Stimulated activated CD8-positive, alpha-beta memory T cell treated with anti-CD3 and anti-CD28 coated beads, Interleukin-12 subunit alpha, Interleukin-12 subunit beta, amount 100 ng/mL, for 4 hours (primary cell): ENCODE measurements around the gene HAAO.

Experiments used
- DNase-seq: peaks from one replicate; pipeline ENCODE4 v3.0.0-alpha.2; 2020; ENCODE audit warnings: low read depth

The HAAO gene

GRCh38 chr2:42767899-42768705 is 24.3 kb downstream of the HAAO start:
- no peak for DNase-seq

GRCh38 chr2:42767080-42767898 is 25.1 kb downstream of the HAAO start:
- DNase-seq: no peak

DNA sequence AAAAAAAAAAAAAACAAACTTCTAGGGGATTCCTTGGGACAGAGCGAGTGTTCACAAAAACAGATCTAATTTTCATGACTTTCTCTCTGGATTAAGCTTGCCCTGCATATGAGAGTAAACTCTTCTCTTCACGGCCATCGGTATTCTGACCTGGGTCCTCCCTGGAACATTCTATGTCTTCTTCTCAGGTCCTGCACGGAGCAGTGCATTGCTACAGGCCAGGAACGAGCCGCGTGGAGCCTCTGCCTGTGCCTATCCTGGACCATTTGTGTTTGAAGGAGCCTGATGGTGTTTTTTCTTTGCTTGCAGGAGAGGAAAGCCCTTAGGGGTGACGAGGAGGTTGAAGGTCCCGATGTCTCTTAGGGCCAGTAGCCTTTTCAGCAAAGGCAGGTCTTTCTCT is 26.7 kb downstream of the HAAO start:
- no peak for DNase-seq

GRCh38 chr2:42764901-42765300 is 27.5 kb downstream of the HAAO start:
- no peak for DNase-seq

- no peak for DNase-seq
These were observed 28.3 kb downstream of the HAAO start, which contains the start of gene OXER1 for GRCh38 chr2:42764096-42764495. Gene OXER1 (minus strand): TSS chr2:42764135. CDS start chr2:42764062, 73 bp downstream.

- no peak for DNase-seq
These were observed 29.3 kb downstream of the HAAO start for GRCh38 chr2:42762823-42763804.

DNA sequence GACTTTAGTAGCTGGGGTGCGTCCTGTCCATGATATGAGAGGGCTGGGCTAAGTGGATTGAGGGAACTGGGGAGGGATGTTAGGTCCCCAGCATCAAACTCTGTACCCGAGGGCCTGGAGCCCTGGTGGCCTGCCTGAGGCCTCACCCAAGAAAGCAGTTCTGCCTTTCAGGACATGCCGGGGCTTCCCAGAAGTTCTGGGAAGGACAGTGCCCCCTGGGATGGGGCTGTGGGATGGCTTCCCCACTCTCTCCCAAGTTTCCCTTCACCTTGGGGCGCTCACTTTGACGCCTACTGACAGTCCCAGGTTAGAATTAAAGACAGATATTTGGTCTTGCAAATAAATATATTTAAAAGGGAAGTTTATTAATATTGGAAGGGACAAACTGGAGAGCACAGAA is 30.2 kb downstream of the HAAO start:
- DNase-seq: no peak

- no peak for DNase-seq
These were observed 30.8 kb downstream of the HAAO start for GRCh38 chr2:42761554-42761953.

DNA sequence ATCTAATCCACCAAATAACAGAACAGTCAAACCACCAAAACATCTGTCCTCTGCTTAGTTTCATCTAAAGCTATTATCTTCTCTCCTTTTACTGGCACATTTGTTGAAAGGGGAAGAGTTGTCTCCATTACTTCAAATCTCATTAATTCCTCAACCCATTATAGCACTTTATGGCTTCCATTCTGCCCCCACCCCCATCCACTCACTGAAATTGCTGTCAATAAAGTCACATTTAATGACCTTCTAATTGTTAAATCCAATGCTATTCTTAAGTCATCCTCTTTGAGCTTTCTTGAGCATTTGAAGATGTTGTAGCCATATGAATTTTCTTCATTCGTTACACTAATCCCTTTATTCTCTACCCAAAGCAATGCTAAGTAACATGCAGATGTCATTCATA is 33.6 kb downstream of the HAAO start:
- no peak for DNase-seq

DNA sequence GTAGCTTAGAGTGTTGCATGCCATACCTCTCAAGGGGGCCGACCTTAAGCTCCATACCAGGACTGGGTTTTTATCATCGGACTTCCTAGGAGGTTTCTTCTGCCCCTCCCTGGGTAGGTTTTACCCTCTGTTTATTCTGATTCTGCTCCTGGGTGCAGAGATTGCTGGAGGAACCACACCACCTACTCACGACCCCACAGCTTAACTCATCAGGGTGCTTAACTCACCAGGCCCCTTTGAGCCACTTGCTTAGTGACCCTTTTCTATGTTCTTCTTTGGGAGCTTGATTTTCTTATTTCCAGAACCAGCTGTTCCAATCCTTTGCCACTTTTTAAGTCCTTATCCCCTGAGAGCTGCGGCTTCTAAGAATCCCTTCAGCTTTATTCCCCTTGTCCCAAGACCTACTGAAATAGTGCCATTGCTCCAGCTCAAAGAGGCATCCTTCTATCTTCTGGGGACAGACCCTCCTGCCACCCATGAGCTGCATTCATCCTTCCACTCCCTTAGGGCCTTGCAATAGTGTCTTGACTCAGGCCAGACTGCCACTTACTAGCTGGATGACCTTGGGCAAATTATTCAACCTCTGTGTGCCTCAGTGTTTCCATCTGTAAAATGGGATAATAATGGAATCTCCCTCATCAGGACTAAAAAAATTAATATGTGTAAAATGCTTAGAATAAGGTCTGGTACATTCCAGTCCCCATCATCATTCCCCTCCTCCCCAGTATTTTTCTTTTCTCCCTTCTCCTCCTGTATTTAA is 34.2 kb downstream of the HAAO start:
- DNase-seq: no peak

GRCh38 chr2:42756966-42757513 is 35.3 kb downstream of the HAAO start:
- no peak for DNase-seq

DNA sequence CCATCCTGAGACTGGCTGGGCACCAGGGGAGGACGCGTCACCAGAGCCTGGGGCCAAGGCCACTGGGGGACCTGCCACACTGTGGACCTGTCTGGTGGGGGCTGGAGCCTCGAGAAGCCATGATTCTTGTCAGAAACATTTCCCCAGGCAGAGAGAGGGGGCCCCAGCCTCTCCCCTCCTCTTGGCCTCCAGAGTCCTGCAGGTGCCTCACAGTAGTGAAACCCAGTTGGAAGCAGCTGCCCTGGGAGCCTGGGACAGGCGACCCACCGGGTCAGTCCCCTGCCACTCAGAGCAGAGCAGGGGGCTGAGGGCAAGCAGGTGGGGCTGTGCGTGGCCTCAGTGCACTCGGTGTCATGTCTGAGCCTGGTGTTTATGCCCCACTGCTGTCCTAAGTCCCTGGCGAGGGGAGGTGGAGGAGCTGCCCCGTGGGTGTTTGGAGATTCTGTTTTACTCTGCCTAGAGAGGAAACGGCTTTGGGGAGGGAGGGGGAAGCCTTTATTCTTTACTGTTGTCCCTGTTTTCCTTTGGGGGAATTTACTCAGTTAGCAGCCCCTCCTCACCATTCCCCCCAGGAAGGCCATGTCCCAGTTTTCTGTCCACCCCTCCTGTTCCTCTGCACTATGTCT is 36.1 kb downstream of the HAAO start:
- no peak for DNase-seq

DNA sequence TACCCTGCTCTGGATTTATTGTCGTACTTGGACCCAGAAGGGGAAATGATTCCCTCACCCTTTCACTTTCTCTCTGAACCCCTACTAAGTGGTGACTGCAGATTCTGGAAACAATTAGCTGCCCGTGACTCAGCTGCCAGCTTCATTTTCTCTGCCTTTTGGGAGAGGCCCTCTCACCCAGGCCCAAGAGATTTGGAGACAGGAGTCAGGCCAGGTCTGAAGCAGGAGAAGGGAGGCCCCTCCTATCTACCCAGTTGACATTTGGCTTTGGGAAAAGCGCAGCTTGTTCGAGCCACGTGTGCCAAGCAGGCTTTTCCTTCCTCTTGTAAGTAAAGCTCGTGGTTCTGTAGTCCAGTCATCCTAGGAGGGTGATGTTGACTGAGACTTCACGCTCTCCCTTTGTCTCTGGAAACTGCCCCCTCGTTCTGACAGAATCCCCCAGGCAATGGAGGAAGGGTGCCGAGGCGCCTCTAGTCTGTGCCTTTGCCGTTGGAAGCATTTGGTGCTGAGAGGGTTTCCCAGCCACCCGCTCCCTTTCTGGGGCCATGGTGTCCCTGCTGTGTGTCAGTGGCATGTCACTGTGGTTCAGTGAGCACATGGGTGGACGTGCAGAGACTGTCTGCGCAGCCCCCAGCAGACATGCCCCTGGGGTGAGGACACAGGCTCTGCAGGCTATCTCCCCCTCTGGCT is 37.0 kb downstream of the HAAO start:
- DNase-seq: no peak

DNA sequence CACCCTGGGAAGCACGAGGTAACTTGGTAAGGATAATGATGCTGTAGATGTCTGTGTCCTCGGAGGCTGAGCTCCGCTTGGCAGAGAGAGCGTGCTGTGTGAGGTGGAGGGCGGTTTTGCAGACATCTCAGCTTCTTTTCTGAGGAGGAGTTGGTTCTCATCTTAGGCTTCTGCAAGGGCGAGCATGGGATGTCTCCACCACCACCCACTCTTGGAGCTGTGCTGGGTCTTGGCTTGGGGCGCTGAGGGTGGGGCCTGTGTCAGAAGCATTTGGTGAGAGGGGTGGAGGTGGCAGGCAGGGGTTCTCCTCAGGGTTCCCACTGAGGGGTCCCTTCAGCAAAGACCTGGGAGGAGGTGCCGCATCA is 37.6 kb downstream of the HAAO start:
- DNase-seq: no peak

DNA sequence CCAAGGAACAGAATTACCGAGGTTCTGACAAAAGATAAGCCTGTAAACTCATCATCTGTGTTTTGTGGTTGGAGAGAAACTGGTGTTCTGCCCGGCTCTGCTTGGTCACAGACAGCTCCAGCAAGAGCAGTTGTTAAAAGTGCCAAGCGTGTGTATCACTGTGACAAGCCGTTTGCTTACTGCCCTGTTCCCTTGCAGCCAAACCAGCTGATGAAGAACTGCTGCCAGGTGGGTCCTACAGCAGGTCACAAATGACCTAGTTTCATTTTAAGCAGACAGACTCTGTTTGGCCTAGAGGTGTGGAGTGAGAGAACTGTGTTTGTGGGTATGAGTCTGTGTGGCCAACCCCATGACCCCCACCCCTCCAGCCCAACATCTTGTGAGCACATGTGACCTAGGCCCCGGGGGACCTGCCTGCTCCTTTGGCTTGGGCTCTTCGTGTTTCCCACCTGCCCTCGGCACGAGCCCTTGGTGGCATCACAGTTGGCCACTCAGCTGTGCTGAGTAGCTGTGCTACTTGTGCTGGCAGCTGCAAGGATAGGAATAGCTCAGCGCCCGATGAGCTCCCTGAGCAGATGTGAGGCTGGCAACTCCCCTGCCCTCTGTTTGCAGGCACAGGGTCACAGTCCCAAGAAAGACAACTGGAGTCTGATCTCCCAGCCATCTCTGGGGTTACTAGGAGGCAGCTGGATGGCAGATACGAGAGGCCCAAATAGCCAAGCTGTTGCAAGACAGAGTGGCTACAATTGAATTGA is 38.2 kb downstream of the HAAO start:
- no peak for DNase-seq

GRCh38 chr2:42752816-42753813 is 39.3 kb downstream of the HAAO start:
- DNase-seq: no peak

GRCh38 chr2:42752314-42752713 is 40.1 kb downstream of the HAAO start:
- no peak for DNase-seq

DNA sequence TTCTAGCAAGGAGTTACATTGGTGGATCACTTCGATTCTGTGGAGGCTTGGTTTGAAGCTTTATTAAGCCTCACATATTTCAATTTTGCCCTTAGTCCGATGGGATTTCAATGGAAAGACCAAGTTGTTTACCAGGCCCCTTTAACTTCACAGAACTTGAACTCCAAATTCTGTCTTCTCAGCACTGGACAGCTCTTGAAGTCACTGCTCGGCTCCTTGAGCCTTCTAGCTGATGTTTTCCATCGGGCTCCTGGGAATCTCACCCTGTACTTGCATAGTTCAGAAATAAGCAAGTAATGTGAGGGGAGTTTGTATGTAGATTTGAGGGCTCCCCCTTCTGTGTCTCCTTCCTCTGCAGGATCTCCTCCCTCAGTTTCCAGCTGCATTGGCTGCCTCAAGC is 43.5 kb downstream of the HAAO start:
- DNase-seq: no peak
